ENCODE data around the gene COX7B2.

COX7B2 gene

DNA sequence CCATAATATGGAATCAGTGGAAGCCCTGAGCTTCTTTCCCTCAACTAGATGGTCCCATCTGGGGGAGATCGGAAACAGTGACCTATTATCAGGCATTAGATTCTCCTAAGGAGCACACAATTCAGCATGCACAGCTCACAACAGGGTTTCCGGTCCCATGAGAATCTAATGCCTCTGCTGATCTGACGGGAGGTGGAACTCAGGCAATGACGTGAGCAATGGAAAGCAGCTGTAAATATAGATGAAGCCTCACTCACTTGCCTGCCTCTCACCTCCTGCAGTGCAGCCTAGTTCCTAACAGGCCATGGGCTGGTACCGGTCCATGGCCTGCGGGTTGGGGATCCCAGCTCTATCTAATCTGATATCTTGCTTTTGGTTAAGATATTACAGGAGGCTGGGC lies 88.9 kb downstream of the COX7B2 start:
- H2AFZ ChIP-seq (ENCODE audit: low read length), result no peak overlapping the region
- H3K4me1 ChIP-seq (ENCODE audit: insufficient read depth, low read length, severe bottlenecking), result no peaks in the 10 kb centered on the region
- H3K36me3 ChIP-seq (ENCODE audit: insufficient read depth, low read length), result no peaks in the 10 kb centered on the region
- H3K9me2 ChIP-seq (ENCODE audit: low read depth, low read length), result no peaks in the 10 kb centered on the region
- no peak overlapping the region for H3K27ac ChIP-seq (ENCODE audit: low read depth, low read length, poor library complexity, severe bottlenecking)
- no peaks in the 10 kb centered on the region for H3K27me3 ChIP-seq (ENCODE audit: insufficient read depth, low read length)
- TF ChIP-seq, protein P1, sequence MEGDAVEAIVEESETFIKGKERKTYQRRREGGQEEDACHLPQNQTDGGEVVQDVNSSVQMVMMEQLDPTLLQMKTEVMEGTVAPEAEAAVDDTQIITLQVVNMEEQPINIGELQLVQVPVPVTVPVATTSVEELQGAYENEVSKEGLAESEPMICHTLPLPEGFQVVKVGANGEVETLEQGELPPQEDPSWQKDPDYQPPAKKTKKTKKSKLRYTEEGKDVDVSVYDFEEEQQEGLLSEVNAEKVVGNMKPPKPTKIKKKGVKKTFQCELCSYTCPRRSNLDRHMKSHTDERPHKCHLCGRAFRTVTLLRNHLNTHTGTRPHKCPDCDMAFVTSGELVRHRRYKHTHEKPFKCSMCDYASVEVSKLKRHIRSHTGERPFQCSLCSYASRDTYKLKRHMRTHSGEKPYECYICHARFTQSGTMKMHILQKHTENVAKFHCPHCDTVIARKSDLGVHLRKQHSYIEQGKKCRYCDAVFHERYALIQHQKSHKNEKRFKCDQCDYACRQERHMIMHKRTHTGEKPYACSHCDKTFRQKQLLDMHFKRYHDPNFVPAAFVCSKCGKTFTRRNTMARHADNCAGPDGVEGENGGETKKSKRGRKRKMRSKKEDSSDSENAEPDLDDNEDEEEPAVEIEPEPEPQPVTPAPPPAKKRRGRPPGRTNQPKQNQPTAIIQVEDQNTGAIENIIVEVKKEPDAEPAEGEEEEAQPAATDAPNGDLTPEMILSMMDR (IDR thresholded peaks at IDR 0.05; ENCODE audit: low read length), result no peak
- no peak for TF ChIP-seq EZH2 (IDR thresholded peaks at IDR 0.05; ENCODE audit: borderline replicate concordance, low read length)
- no peak overlapping the region for H3K9ac ChIP-seq (ENCODE audit: low read length)
- H3F3A ChIP-seq (ENCODE audit: insufficient read depth, low read length), result no peaks in the 10 kb centered on the region
- no peaks in the 10 kb centered on the region for H4K20me1 ChIP-seq (ENCODE audit: insufficient read depth, low read length)
- no peaks in the 10 kb centered on the region for H3K9me3 ChIP-seq (ENCODE audit: low read length)
- H3K79me2 ChIP-seq (ENCODE audit: insufficient read depth, low read length), result no peaks in the 10 kb centered on the region
- no peak overlapping the region for H3K4me2 ChIP-seq (ENCODE audit: low read length)
- no peak overlapping the region for H3K4me3 ChIP-seq (ENCODE audit: low read depth, low read length, poor library complexity, severe bottlenecking)

DNA sequence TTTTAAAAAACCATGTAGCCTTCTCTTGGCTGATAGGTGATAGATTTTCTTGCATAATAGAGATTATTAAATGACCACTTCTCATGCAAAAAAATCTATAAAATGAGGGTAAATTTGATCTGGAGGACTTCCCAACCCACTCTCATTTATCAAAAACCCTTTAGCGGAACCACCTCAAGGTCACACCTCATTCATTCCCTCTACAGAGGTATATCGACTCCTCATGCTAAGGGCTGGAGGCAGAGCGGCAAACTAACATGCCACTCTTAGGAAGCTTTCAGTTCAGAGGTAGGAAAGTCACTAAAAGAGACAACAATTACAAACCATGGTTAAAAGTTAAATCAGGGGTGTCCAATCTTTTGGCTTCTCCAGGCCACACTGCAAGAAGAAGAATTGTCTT lies 90.0 kb downstream of the COX7B2 start:
- H3K9ac ChIP-seq (ENCODE audit: low read length), result no peak overlapping the region
- H3K9me2 ChIP-seq (ENCODE audit: low read depth, low read length), result no peaks in the 10 kb centered on the region
- H3F3A ChIP-seq (ENCODE audit: insufficient read depth, low read length), result no peaks in the 10 kb centered on the region
- H2AFZ ChIP-seq (ENCODE audit: low read length), result no peak overlapping the region
- no peak overlapping the region for H3K27ac ChIP-seq (ENCODE audit: low read depth, low read length, poor library complexity, severe bottlenecking)
- H3K36me3 ChIP-seq (ENCODE audit: insufficient read depth, low read length), result no peaks in the 10 kb centered on the region
- no peaks in the 10 kb centered on the region for H3K27me3 ChIP-seq (ENCODE audit: insufficient read depth, low read length)
- no peaks in the 10 kb centered on the region for H3K9me3 ChIP-seq (ENCODE audit: low read length)
- H3K4me2 ChIP-seq (ENCODE audit: low read length), result no peak overlapping the region
- H3K4me1 ChIP-seq (ENCODE audit: insufficient read depth, low read length, severe bottlenecking), result no peaks in the 10 kb centered on the region
- H3K79me2 ChIP-seq (ENCODE audit: insufficient read depth, low read length), result no peaks in the 10 kb centered on the region
- H4K20me1 ChIP-seq (ENCODE audit: insufficient read depth, low read length), result no peaks in the 10 kb centered on the region
- TF ChIP-seq EZH2 (IDR thresholded peaks at IDR 0.05; ENCODE audit: borderline replicate concordance, low read length), result no peak
- TF ChIP-seq, protein P1 (IDR thresholded peaks at IDR 0.05; ENCODE audit: low read length), result no peak
- no peak overlapping the region for H3K4me3 ChIP-seq (ENCODE audit: low read depth, low read length, poor library complexity, severe bottlenecking)

DNA sequence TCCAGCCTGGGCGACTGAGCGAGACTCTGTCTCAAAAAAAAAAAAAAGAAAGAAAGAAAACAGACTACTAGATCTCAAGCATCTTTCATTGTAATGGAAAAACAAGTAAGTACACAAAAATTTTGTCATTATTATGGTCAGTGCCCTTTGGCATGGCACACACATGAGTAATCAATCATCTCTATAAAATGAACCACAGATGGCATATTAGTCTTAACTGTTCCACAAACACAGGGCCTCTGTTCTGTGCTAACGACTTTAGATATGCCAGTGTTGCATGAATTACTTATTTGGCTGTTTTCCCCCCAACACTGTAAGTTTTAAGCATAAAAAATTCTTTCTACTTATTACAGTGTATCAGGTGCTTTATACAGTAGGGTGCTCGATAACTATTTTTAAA lies 90.4 kb downstream of the COX7B2 start:
- H3K9me3 ChIP-seq (ENCODE audit: low read length), result no peaks in the 10 kb centered on the region
- no peak overlapping the region for H3K27ac ChIP-seq (ENCODE audit: low read depth, low read length, poor library complexity, severe bottlenecking)
- no peaks in the 10 kb centered on the region for H3K27me3 ChIP-seq (ENCODE audit: insufficient read depth, low read length)
- no peaks in the 10 kb centered on the region for H3K79me2 ChIP-seq (ENCODE audit: insufficient read depth, low read length)
- TF ChIP-seq, protein P1 (IDR thresholded peaks at IDR 0.05; ENCODE audit: low read length), result no peak
- TF ChIP-seq EZH2 (IDR thresholded peaks at IDR 0.05; ENCODE audit: borderline replicate concordance, low read length), result no peak
- H2AFZ ChIP-seq (ENCODE audit: low read length), result no peak overlapping the region
- no peak overlapping the region for H3K9ac ChIP-seq (ENCODE audit: low read length)
- no peaks in the 10 kb centered on the region for H3K4me1 ChIP-seq (ENCODE audit: insufficient read depth, low read length, severe bottlenecking)
- H3K4me2 ChIP-seq (ENCODE audit: low read length), result no peak overlapping the region
- no peaks in the 10 kb centered on the region for H3K36me3 ChIP-seq (ENCODE audit: insufficient read depth, low read length)
- no peaks in the 10 kb centered on the region for H3F3A ChIP-seq (ENCODE audit: insufficient read depth, low read length)
- no peaks in the 10 kb centered on the region for H4K20me1 ChIP-seq (ENCODE audit: insufficient read depth, low read length)
- no peak overlapping the region for H3K4me3 ChIP-seq (ENCODE audit: low read depth, low read length, poor library complexity, severe bottlenecking)
- no peaks in the 10 kb centered on the region for H3K9me2 ChIP-seq (ENCODE audit: low read depth, low read length)
